HCT116 (cell line): ENCODE measurements around the gene MIAT.

Experiments used
- ATF3 ChIP-seq: IDR thresholded peaks from 2 replicates; pipeline ENCODE4 v1.6.1; 2012
- EGR1 ChIP-seq: IDR thresholded peaks from 2 replicates; pipeline ENCODE4 v1.6.1; 2012; ENCODE audit warnings: low read depth
- ELF1 ChIP-seq: IDR thresholded peaks from 2 replicates; pipeline ENCODE4 v1.6.1; 2012; ENCODE audit warnings: low read depth, borderline replicate concordance
- EZH2 ChIP-seq: fragments of 200-600 bp; sonication (generic); IDR thresholded peaks from 2 replicates; pipeline ENCODE4 v1.6.1; 2017; ENCODE audit warnings: antibody characterized with exemption, mixed run types
- EZH2phosphoT487 ChIP-seq: fragments of 200-600 bp; IDR thresholded peaks from 2 replicates; pipeline ENCODE4 v1.6.1; 2018; ENCODE audit warnings: antibody characterized with exemption, borderline replicate concordance
- MAX ChIP-seq: IDR thresholded peaks from 2 replicates; pipeline ENCODE4 v1.6.1; 2012
- POLR2AphosphoS5 ChIP-seq: IDR thresholded peaks from 2 replicates; pipeline ENCODE4 v1.6.1; 2011; ENCODE audit warnings: mild to moderate bottlenecking, low read depth, low read length, moderate library complexity
- RAD21 ChIP-seq: IDR thresholded peaks from 2 replicates; pipeline ENCODE4 v1.6.1; 2012; ENCODE audit warnings: low read depth, mild to moderate bottlenecking
- REST ChIP-seq: IDR thresholded peaks from 2 replicates; pipeline ENCODE4 v1.6.1; 2012; ENCODE audit warnings: low read depth
- YY1 ChIP-seq: IDR thresholded peaks from 2 replicates; pipeline ENCODE4 v1.6.1; 2011; ENCODE audit warnings: low read length, low read depth, moderate library complexity, mild to moderate bottlenecking; ENCODE audit not compliant: insufficient replicate concordance; ENCODE audit errors: extremely low read depth
- TF ChIP-seq, protein P1 (sequence below), 3 experiments: fragments of 200-600 bp in 1 of 3; sonication (generic) in 1 of 3; IDR thresholded peaks in 2 of 3; conservative IDR thresholded peaks in 1 of 3; 2 replicates each; pipeline ENCODE4 v1.5.1; 2012 to 2017; ENCODE audit warnings: low read depth in 2 of 3, low read length in 2 of 3, antibody characterized with exemption in 1 of 3, borderline replicate concordance in 1 of 3, control low read depth in 1 of 3, mild to moderate bottlenecking in 1 of 3, mixed read lengths in 1 of 3, mixed run types in 1 of 3, moderate library complexity in 1 of 3; ENCODE audit not compliant: insufficient read depth in 1 of 3
- TF ChIP-seq, protein P2 (sequence below): IDR thresholded peaks from 2 replicates; pipeline ENCODE4 v1.6.1; 2011; ENCODE audit warnings: mild to moderate bottlenecking, low read length, moderate library complexity; ENCODE audit not compliant: insufficient replicate concordance; ENCODE audit errors: extremely low read depth

- TF ChIP-seq, protein P1, sequence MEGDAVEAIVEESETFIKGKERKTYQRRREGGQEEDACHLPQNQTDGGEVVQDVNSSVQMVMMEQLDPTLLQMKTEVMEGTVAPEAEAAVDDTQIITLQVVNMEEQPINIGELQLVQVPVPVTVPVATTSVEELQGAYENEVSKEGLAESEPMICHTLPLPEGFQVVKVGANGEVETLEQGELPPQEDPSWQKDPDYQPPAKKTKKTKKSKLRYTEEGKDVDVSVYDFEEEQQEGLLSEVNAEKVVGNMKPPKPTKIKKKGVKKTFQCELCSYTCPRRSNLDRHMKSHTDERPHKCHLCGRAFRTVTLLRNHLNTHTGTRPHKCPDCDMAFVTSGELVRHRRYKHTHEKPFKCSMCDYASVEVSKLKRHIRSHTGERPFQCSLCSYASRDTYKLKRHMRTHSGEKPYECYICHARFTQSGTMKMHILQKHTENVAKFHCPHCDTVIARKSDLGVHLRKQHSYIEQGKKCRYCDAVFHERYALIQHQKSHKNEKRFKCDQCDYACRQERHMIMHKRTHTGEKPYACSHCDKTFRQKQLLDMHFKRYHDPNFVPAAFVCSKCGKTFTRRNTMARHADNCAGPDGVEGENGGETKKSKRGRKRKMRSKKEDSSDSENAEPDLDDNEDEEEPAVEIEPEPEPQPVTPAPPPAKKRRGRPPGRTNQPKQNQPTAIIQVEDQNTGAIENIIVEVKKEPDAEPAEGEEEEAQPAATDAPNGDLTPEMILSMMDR (IDR thresholded peaks at IDR 0.05 in 2 of 3, conservative IDR thresholded peaks at IDR 0.05 in 1 of 3; ENCODE audit: borderline replicate concordance in 1 of 3, insufficient read depth in 1 of 3, low read depth in 2 of 3, low read length in 2 of 3) = no peak
- no peak for TF ChIP-seq POLR2AphosphoS5
- no peak for TF ChIP-seq EZH2
- TF ChIP-seq MAX = no peak
- TF ChIP-seq YY1 = no peak
- no peak for TF ChIP-seq EZH2phosphoT487
- TF ChIP-seq ATF3 = no peak
- TF ChIP-seq RAD21 = no peak
- TF ChIP-seq ELF1 = no peak
- TF ChIP-seq EGR1 = no peak
- no peak for TF ChIP-seq REST
- TF ChIP-seq, protein P2, sequence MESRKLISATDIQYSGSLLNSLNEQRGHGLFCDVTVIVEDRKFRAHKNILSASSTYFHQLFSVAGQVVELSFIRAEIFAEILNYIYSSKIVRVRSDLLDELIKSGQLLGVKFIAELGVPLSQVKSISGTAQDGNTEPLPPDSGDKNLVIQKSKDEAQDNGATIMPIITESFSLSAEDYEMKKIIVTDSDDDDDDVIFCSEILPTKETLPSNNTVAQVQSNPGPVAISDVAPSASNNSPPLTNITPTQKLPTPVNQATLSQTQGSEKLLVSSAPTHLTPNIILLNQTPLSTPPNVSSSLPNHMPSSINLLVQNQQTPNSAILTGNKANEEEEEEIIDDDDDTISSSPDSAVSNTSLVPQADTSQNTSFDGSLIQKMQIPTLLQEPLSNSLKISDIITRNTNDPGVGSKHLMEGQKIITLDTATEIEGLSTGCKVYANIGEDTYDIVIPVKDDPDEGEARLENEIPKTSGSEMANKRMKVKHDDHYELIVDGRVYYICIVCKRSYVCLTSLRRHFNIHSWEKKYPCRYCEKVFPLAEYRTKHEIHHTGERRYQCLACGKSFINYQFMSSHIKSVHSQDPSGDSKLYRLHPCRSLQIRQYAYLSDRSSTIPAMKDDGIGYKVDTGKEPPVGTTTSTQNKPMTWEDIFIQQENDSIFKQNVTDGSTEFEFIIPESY = no peak
Observed at GRCh38 chr22:26632422-26633155, 24.8 kb upstream of the MIAT start.
